HCT116 (cell line): ENCODE measurements around the gene SBF2. TPM values are rescaled to one million over a fixed set of nuclear protein-coding genes. Genes with fewer than 3 reads are reported as not detected.

Experiments used
- ATAC-seq: fragments of 200-7000 bp; cut with Tn5 transposase; 2 replicates; pipeline ENCODE4 v1.9.1; 2020; ENCODE audit warnings: mild to moderate bottlenecking, moderate library complexity
- BruUV-seq: library from RNA; stranded (reverse); fragments of 400-500 nt; replicated peaks from 2 replicates; lab custom pipeline; 2021; lab: Mats Ljungman, UMichigan
- CTCF ChIA-PET: fragments of 300-600 bp; sonication (Branson Sonifier 250); formaldehyde crosslinking; loops from one replicate; lab custom pipeline; 2021; ENCODE audit warnings: antibody characterized with exemption; lab: Charles Lee
- POLR2A ChIA-PET: fragments of 300-600, 350-600 bp; sonication (Branson Sonifier 250); formaldehyde crosslinking; loops from one replicate; lab custom pipeline; 2021; ENCODE audit warnings: antibody characterized with exemption; lab: Charles Lee
- RAD21 ChIA-PET, 2 experiments: fragments of 300-600 bp; sonication (Branson Sonifier 250); formaldehyde crosslinking; loops; one replicate each; lab custom pipeline; 2023; ENCODE audit warnings: low total read pairs in 2 of 2; ENCODE audit not compliant: uncharacterized antibody in 2 of 2, unreplicated experiment in 2 of 2, low non-redundant PET in 1 of 2; lab: Charles Lee
- DNase-seq: peaks from one replicate; pipeline ENCODE4 v3.0.0-alpha.2; 2010; ENCODE audit warnings: low read depth, low spot score
- H2AFZ ChIP-seq: fragments of 200-600 bp; shearing (Covaris generic), sonication (generic); 2 replicates; pipeline ENCODE4 v1.6.1; 2017; ENCODE audit warnings: low read depth, mixed run types, mixed read lengths, antibody characterized with exemption, low read length; ENCODE audit not compliant: poor library complexity, severe bottlenecking
- H3K27ac ChIP-seq: 2 replicates; pipeline ENCODE4 v1.5.1; 2012; ENCODE audit warnings: low read depth, low read length
- H3K27me3 ChIP-seq: fragments of 200-600 bp; sonication (generic); 2 replicates; pipeline ENCODE4 v1.6.1; 2016; ENCODE audit warnings: mixed run types, low read length, mixed read lengths; ENCODE audit not compliant: insufficient read depth
- H3K36me3 ChIP-seq, 2 experiments: fragments of 200-500 bp in 1 of 2; fragments of 200-600 bp in 1 of 2; sonication (Bioruptor generic) in 1 of 2; sonication (generic) in 1 of 2; 2 replicates each; pipeline versions ENCODE4 v1.5.1 to v1.6.1; 2014 to 2016; ENCODE audit warnings: low read length in 2 of 2, inconsistent platforms in 1 of 2, mixed read lengths in 1 of 2, mixed run types in 1 of 2; ENCODE audit not compliant: insufficient read depth in 2 of 2, control insufficient read depth in 1 of 2
- H3K4me1 ChIP-seq, 2 experiments: fragments of 200-600 bp in 1 of 2; sonication (generic) in 1 of 2; 2 replicates each; pipeline versions ENCODE4 v1.5.1 to v1.6.1; 2012 to 2017; ENCODE audit warnings: low read length in 2 of 2, inconsistent platforms in 1 of 2, mild to moderate bottlenecking in 1 of 2, mixed read lengths in 1 of 2, mixed run types in 1 of 2, moderate library complexity in 1 of 2; ENCODE audit not compliant: insufficient read depth in 2 of 2, control insufficient read depth in 1 of 2
- H3K4me2 ChIP-seq: fragments of 200-600 bp; sonication (generic); 2 replicates; pipeline ENCODE4 v1.6.1; 2017; ENCODE audit warnings: mixed run types, low read length, mixed read lengths
- H3K4me3 ChIP-seq, 2 experiments: fragments of 200-600 bp in 1 of 2; sonication (generic) in 1 of 2; replicated peaks in 1 of 2; 2 replicates each; pipeline ENCODE4 v1.5.1; 2011 to 2016; ENCODE audit warnings: low read length in 2 of 2, control low read depth in 1 of 2, low read depth in 1 of 2, mild to moderate bottlenecking in 1 of 2, mixed read lengths in 1 of 2, mixed run types in 1 of 2
- H3K79me2 ChIP-seq: fragments of 200-600 bp; sonication (generic); 2 replicates; pipeline ENCODE4 v1.6.1; 2017; ENCODE audit warnings: mild to moderate bottlenecking, mixed run types, low read length, moderate library complexity, mixed read lengths; ENCODE audit not compliant: insufficient read depth
- H3K9ac ChIP-seq: fragments of 200-600 bp; sonication (generic); 2 replicates; pipeline ENCODE4 v1.6.1; 2016; ENCODE audit warnings: low read length, mixed read lengths
- H3K9me2 ChIP-seq: fragments of 200-600 bp; sonication (generic), shearing (Covaris generic); 2 replicates; pipeline ENCODE4 v1.6.1; 2017; ENCODE audit warnings: mixed run types, mild to moderate bottlenecking, moderate library complexity; ENCODE audit not compliant: insufficient read depth
- H3K9me3 ChIP-seq, 2 experiments: fragments of 200-500 bp in 1 of 2; fragments of 200-600 bp in 1 of 2; sonication (Bioruptor generic) in 1 of 2; sonication (generic) in 1 of 2; 2 replicates each; pipeline ENCODE4 v1.6.1; 2014 to 2017; ENCODE audit warnings: low read length in 2 of 2, mixed read lengths in 2 of 2, inconsistent platforms in 1 of 2, low read depth in 1 of 2, mild to moderate bottlenecking in 1 of 2, mixed run types in 1 of 2, moderate library complexity in 1 of 2; ENCODE audit not compliant: control insufficient read depth in 1 of 2, insufficient read depth in 1 of 2
- H4K20me1 ChIP-seq: fragments of 200-600 bp; sonication (generic), shearing (Covaris generic); 2 replicates; pipeline ENCODE4 v1.6.1; 2017; ENCODE audit warnings: mixed run types, mild to moderate bottlenecking, moderate library complexity; ENCODE audit not compliant: insufficient read depth
- CEBPB ChIP-seq: IDR thresholded peaks from 2 replicates; pipeline ENCODE4 v1.6.1; 2012; ENCODE audit warnings: low read depth
- EGR1 ChIP-seq: IDR thresholded peaks from 2 replicates; pipeline ENCODE4 v1.6.1; 2012; ENCODE audit warnings: low read depth
- ELF1 ChIP-seq: IDR thresholded peaks from 2 replicates; pipeline ENCODE4 v1.6.1; 2012; ENCODE audit warnings: low read depth, borderline replicate concordance
- EZH2 ChIP-seq: fragments of 200-600 bp; sonication (generic); IDR thresholded peaks from 2 replicates; pipeline ENCODE4 v1.6.1; 2017; ENCODE audit warnings: antibody characterized with exemption, mixed run types
- FOSL1 ChIP-seq: IDR thresholded peaks from 2 replicates; pipeline ENCODE4 v1.6.1; 2012; ENCODE audit warnings: low read depth
- POLR2A ChIP-seq: IDR thresholded peaks from 2 replicates; pipeline ENCODE4 v1.7.0; 2011; ENCODE audit warnings: borderline replicate concordance; ENCODE audit not compliant: insufficient read depth, insufficient read length; ENCODE audit errors: extremely low read depth
- RAD21 ChIP-seq: IDR thresholded peaks from 2 replicates; pipeline ENCODE4 v1.6.1; 2012; ENCODE audit warnings: low read depth, mild to moderate bottlenecking
- REST ChIP-seq: IDR thresholded peaks from 2 replicates; pipeline ENCODE4 v1.6.1; 2012; ENCODE audit warnings: low read depth
- YY1 ChIP-seq: IDR thresholded peaks from 2 replicates; pipeline ENCODE4 v1.6.1; 2011; ENCODE audit warnings: low read length, low read depth, moderate library complexity, mild to moderate bottlenecking; ENCODE audit not compliant: insufficient replicate concordance; ENCODE audit errors: extremely low read depth
- ZFX ChIP-seq: fragments of 450-650 bp; IDR thresholded peaks from 2 replicates; pipeline ENCODE4 v1.6.1; 2017
- intact Hi-C: fragments of 100-400 bp; cut with micrococcal nuclease; formaldehyde crosslinking; loops from 2 replicates; pipeline ENCODE4 v1.10.0; 2022
- total RNA-seq: library from RNA; stranded (reverse); gene quantifications from one replicate; pipeline ENCODE4 v1.2.1, GENCODE V29; 2021; ENCODE audit not compliant: unreplicated experiment

SBF2 gene
- total RNA-seq, 1 experiment from 2014 or later, result 35.0 TPM

- H3K36me3 ChIP-seq, result no peaks in the 10 kb centered on the region
- no peak overlapping the region for H2AFZ ChIP-seq
- no peaks in the 10 kb centered on the region for H3K79me2 ChIP-seq
- DNase-seq (no peak), ATAC-seq (no peak)
- intact Hi-C loops, result no loop called here
- RAD21 ChIA-PET, result no interaction called here
- H3K9ac ChIP-seq, result no peak overlapping the region
- CTCF ChIA-PET, result no interaction called here
- H3K4me2 ChIP-seq, result no peak overlapping the region
- no peaks in the 10 kb centered on the region for H3K9me2 ChIP-seq
- H4K20me1 ChIP-seq, result no peaks in the 10 kb centered on the region
- no TSS peak for BruUV-seq
- H3K9me3 ChIP-seq, result no peaks in the 10 kb centered on the region
- no peaks in the 10 kb centered on the region for H3K4me1 ChIP-seq
- no peaks in the 10 kb centered on the region for H3K27me3 ChIP-seq
- POLR2A ChIA-PET, result no interaction called here
- no peak overlapping the region for H3K27ac ChIP-seq
- no peak overlapping the region for H3K4me3 ChIP-seq
- TF ChIP-seq ELF1, result no peak
- no peak for TF ChIP-seq REST
- no peak for TF ChIP-seq FOSL1
- TF ChIP-seq EZH2, result no peak
- TF ChIP-seq YY1, result no peak
- no peak for TF ChIP-seq ZFX
- TF ChIP-seq EGR1, result no peak
- TF ChIP-seq CEBPB, result no peak
- TF ChIP-seq RAD21, result no peak
- TF ChIP-seq POLR2A, result no peak
- TF ChIP-seq, all 23 proteins: peak for 0
Measured at GRCh38 chr11:9823887-9824385, 470.1 kb downstream of the SBF2 start.
